AG20443 (cell line): ENCODE measurements around the gene ST8SIA5.
"Not testable (repeated sequence)": the region's sequence is repeated elsewhere in the genome, so short reads cannot be mapped to it uniquely, and the experiment has no call there.

Experiments
- DNase-seq: peaks from one replicate; pipeline ENCODE4 v3.0.0; 2012; ENCODE audit warnings: low spot score, mixed read lengths

Gene ST8SIA5, protein sequence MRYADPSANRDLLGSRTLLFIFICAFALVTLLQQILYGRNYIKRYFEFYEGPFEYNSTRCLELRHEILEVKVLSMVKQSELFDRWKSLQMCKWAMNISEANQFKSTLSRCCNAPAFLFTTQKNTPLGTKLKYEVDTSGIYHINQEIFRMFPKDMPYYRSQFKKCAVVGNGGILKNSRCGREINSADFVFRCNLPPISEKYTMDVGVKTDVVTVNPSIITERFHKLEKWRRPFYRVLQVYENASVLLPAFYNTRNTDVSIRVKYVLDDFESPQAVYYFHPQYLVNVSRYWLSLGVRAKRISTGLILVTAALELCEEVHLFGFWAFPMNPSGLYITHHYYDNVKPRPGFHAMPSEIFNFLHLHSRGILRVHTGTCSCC

DNA sequence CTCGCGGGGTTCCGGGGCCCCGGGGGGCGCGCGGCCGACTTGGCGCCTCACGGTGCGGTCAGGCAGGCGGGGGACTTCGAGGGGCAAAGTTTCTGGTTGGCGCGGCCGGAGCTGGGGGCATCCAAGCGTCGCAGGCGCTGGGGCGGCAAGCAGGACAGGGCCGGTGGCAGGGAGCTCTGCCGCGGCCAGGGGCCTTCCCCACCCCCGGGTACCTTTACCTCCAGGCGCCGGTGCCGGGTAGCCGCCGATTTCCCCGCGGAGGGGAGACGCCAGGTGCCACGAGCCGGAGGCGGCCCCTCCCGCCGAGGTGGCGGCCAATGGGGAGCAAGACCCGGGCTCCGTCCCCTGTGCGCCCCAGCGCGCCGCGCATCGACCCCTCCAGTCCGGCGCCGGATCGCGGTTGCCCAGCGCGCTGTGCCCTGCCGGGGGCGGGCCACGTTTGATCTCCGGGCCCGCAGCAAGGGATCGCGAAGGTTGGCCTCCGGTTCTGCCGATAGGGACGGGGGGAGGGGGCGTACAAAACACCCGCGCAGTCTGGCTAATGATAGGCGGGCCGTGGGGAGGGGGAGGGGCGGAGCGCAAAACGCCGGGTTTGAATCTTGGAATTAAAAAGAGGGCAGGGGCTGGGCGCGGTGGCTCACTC lies at the start of gene ST8SIA5:
Gene ST8SIA5, minus strand, starts transcription at position 495 of the 643 bp plus-strand sequence. CDS start 545 bp downstream, outside the sequence.
- DNase-seq, result no peak

DNA sequence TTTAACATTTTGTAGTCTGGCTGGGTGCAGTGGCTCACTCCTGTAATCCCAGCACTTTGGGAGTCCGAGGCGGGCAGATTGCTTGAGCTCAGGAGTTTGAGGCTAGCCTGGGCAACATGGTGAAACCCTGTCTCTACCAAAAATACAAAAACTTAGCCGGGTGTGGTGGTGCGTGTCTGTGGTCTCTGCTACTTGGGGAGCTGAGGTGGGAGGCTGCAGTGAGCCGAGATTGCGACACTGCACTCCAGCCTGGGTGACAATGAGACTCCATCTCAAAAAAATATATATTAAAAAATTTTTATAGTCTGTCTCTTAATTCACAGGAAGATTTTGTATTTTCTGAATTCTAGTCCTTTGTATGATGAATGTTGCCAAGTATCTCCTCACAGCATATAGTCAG lies 39.1 kb upstream of the ST8SIA5 start:
- not testable (repeated sequence) for DNase-seq

DNA sequence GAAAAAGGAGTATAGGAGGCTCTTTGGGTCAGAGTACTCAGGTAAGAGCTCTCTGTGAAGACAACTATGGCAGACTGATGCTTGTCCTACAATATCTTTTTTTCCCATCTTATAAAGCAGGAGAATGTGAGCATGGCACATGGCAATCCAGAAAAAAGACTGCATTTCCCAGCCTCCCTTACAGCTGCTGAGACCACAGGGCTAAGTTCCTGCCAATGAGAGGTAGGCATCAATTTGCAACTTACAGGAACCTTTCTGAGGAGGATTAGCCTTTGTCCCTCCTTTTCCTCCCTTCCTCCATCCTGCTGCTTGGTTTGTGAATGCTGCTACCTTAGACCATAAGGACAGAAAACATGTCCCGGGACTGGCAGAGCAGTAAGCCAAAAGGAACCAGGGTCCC lies 37.8 kb upstream of the ST8SIA5 start:
- DNase-seq, result no peak

DNA sequence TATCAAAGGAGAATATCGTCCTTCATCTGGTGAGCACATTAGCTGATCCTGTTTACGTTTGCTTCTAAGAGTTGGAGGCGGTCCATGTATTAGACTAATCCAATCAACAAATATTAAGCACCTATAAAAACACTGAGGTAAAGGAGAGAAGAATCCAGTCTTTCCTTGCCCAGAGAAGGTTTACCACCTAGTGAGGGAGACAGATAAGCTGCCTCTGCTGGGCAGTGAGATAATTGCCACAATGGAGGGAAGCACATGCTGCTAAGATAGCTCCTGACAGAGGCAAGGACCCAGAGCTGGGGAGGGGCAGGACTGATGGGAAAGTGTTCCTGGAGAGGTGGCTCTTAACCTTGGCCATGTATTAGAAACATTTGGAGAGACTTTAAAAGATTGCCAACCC lies 36.7 kb upstream of the ST8SIA5 start:
- DNase-seq, result no peak

DNA sequence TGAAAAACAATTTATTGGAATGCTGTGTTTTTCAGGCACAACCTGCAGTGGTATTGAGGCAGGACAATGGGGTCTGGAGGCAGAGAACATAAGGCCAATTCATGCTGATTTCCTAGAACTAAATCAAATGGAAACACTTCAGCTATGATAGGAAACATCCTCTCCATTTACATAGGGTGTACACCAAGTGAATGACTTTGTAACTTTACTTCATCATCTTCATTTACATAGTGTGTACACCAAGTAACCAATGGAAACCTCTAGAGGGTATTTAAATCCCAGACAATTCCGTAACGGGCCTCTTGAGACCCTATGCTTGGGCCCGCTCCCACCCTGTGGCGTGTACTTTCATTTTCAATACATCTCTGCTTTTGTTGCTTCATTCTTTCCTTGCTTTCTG lies 32.2 kb upstream of the ST8SIA5 start:
- DNase-seq, result no peak

DNA sequence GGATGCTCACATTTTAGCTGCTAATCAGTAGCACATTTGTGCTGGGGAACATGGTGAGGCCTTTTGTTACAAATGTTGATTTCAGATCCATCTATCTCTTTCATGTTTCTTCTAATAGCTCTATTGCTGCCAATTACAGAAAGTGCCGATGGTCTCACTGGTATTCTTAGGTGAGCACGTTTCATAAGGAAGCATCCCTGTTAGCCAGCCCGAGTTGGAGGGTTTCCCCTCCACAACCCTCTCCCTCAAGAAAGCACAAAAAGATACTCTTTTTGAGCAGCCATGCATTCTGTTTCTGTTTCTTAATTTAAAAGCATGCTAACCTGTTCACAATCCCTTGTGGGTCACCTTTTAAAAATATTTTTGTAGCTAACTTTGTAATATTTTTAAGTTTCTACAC lies 30.8 kb upstream of the ST8SIA5 start:
- DNase-seq, result no peak

DNA sequence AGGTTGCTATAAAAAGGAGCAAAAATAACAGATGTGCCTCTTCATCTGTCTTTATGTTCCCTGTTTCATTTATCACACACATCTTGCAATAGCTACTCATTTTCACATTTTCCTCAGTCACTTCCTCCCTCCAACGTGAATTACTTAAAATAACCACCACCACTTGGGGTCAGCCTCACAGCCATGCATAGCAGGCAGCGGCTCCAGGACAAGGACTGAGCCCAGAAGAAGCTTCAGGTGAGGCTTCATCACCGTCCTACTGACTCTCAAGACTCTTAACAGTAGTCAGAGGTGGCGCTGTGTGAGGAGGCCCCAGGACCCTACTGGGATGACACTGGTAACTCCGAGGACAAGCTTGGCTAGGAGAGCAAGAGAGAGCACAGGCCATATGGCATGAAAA lies 15.5 kb upstream of the ST8SIA5 start:
- DNase-seq, result no peak

DNA sequence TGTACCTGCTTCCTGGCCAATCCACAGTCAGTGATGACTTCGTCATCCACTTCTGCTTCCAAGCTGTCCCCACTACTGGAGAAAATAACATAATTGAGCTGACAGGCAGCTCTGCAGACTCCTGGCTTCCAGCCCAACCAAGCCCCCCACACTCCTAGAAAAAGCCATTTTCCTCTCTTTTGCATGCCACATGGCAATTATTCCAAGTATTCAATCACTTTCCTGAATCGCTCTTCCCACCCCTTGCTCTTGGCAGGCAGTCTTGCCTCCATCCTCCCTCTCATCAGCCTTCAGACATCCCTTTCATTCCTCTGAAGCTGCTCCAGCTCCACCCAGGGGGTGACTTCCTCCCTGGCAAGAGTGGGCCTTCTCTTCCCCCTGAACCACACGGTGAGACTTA lies 14.3 kb upstream of the ST8SIA5 start:
- DNase-seq, result no peak

DNA sequence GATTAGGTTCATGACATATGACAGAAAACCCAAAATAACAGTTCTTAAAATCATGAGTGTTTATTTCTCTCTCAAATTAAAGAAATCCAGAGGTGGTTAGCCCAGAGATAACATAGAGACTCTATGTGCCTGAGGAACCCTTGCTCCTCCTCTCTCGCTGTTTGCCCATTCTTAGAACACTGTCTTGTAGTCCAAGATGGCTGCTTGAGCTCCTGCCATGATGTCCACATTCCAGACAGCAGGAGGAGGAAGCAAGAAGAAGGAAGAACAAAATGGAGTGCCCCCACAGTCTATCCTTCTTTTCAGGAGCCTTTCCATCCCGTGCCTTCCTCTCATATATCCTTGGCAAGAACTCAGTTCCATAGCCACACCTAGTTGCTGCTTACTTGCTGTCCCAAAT lies 13.9 kb upstream of the ST8SIA5 start:
- no peak for DNase-seq

DNA sequence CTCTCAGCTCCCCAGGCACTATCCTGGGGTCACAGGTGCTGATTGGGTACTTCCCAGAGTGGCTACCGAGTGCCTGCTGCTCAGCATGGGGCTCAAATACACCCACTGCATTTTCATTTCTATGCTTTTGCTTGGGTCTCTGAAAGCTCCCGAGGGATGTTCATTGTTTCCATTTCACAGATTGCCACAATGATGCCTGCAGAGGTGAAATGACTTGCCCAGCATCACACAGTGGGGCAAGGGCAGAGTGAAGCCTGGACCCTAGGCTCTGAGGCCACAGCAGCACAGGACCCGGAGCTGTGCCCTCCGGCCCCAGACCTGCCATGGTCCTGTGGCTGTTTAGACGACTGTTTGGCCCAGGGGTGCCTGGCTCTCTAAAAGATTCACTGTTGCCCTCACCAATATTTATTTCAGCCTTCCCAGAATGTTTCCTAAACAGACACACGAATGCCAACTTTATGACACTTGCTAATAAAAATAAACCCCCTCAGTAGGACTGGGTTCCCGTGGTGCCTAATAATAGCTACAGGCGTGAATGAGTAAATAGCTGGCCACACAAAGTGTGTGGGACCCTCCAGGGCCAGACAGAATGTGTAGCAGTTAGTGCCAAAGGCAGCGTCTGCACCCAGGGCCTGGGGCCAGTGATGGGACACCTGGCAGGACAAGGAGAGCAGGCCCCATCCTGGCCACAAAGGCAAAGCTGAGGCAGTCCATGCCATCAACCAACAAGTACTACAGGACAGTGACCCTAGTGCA lies 11.5 kb upstream of the ST8SIA5 start:
- no peak for DNase-seq

DNA sequence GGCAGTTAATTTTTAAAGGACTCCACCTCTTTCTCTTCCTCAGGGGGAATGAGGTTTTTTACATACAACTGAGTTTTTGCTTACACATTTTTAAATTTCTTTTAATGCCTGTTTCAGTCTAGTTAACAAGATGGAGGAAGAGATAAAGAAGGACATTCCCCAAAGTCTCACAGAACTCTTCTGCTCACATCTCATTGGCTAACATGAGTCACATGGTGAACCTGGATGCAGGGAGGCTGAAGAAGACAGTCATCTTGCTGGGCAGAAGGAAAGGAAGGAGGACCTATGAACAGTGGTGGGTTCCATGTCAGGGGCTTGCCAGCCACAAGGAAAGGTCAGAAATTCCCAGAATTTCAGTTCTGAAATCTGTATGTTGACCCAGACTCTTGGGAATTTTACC lies 10.4 kb upstream of the ST8SIA5 start:
- DNase-seq, result no peak

DNA sequence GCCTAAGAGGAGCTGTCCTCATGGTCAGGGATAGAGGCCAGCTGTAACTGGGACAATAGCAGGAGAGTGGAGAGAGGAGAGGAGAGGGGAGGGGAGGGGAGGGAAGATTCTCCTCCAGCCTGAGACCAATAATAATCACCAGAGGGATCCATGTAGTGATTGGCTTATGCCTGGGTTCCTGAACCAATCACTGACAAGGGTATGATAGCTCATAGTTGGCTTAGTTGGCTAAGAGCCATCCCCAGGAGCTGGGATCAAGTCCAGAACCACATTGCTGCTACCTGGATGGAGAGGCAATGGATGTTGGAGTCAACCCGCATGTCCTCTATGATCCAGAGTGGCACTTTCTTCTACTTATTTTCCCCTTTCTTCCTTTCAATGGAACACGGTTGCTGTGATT lies 7.7 kb upstream of the ST8SIA5 start:
- no peak for DNase-seq

DNA sequence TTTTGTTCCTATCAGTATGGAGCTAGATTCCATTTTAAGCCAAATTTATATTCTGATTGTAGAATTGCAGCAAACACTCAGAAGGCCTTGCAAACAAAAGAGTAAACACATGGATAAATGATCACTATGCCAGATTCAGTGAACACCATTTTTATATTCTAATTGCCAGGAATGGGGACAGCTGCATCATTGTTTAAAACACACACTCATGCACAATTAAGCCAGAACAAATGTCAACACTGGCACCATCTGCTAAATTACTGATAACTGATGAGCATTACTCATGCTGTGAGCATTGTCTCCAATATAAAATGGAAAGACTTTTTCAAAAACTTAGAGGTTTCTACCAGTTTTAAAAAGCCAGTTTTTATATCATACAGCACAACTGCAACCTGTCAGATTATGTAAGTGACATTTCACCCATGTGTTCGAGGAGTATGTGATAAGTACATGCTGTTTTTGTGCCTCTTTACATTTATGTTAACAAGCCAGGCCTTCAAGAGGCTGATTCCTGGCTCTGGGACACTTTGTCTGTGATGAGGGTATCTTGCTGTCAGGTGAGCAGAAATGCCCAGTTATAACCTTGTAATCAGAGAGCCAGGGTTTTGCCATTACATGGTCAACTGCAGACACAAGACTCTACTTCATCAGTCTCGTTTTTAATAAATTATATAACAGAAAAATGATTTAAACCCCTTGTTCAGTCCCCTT lies 4.4 kb upstream of the ST8SIA5 start:
- no peak for DNase-seq

DNA sequence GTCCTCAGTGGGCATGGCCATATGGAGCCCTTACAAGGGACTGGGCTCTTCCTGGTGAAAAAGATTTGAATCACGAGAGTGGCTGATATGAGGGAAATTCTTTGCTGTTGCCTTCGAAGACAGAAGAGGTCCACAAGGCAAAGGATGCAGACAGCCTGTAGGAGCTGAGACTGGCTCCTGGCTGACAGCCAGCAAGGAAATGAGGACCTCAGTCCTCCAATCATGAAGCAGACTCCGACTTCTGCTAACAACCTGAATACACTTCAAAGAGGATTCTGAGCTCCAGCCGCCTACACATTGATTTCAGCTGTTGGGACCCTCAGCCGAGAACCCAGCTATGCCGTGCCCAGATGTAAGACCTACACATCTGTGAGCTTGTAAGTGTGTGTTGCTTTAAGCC lies 3.0 kb upstream of the ST8SIA5 start:
- DNase-seq, result no peak

DNA sequence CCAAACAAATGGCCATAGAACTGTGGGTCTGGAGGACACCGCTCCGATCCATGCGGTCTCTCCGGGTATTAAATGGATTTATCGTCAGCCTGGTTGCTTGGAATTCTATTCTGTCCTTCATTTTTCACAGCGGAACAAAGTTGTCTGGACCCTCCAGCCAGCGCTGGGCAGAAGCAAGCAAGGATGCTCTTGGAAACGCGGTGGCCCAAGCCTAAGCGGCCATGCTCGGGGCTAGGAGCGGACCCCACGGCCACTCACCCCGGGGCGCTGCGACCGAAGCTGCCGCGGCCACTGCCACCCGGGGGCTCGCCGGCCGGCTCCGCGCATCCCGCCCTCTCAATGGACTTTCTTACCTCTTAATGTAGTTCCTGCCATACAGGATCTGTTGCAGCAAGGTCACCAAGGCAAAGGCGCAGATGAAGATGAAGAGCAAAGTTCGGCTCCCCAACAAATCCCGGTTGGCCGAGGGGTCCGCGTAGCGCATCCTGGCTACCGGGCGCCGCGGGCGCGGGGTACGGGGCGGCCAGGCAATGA lies 761 bp downstream of the ST8SIA5 start:
- DNase-seq, result no peak

DNA sequence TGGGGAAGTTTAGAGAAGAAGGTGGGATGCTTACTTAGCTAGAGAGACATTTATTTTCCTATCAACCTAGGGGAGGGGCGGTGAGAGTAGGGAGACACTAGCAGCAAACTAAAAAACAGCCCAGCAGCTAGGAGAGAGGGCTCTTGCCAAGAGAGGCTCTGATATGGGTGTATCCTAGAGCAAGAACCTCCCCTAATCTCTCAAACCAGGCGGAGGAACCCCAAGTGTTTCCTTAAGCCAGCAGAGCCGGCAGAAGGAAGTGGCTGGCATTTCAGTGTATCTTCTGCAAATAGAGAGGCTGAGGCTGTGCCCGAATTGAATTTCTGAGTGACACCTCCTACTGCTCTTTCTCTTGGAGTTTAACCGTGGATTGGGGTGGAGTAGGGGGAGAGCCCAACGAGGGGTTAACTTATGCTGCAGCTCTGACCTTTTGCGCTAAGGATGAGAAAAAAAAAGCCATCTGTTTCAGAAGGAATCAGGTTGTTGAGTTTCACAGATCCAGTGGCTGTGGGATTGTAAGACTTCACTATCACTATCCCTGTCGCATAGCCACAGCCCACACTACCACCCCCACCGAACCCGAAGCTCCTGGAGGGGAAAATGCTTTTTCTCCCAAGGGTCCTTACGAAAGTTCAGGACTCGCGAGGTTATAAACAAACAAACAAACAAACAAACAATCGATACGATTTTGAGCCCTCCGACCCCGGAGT lies 1.4 kb downstream of the ST8SIA5 start:
- no peak for DNase-seq

DNA sequence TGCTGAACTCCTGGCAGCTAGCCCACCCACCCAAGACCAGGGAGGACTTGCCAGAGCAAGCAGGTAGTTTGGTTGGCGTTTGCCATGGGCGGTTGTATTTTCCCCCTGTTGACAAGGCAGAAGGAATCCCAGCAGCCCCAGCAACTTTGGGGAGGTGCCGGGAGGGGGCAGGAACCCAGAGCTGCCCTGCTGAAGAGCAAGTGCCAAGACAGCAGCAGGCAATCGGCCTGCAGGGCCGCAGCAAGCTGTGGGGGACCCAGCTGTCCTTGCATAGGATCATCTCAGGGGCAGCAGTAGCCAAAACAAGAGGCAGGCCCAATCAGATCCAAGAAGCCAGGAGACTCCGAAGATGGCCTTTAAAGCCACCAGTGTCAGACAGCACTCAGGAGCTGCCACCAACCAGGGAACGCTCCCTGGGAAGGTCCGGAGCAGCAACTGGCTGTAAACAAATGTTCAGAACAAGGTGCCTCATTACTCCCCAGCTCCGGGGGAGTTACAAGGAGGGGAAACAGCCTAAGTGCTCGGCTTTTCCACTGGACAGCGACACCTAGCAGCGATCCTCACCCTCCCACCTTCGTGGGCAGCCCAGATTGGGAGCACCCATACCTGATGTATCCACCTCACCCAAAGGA lies 2.1 kb downstream of the ST8SIA5 start:
- DNase-seq, result no peak

DNA sequence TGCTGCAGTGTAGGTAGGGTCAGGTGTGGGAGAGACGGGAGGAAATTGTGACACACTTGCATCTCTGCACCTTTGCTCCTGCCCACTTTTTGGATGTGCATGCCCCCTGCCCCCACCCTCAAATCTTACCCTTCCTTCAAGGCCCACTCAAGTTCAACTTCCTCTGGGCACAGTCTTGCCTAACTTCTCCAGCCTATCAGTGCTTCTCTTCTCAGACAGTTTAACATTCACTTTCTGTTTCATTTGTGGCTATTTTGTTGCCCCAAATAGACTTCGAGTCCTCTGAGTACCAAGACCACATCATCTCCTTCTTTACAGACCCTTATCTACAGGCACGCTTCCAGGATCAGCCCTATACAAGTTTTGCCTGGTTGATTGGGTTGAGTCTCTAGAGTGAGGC lies 2.7 kb downstream of the ST8SIA5 start:
- DNase-seq, result no peak

DNA sequence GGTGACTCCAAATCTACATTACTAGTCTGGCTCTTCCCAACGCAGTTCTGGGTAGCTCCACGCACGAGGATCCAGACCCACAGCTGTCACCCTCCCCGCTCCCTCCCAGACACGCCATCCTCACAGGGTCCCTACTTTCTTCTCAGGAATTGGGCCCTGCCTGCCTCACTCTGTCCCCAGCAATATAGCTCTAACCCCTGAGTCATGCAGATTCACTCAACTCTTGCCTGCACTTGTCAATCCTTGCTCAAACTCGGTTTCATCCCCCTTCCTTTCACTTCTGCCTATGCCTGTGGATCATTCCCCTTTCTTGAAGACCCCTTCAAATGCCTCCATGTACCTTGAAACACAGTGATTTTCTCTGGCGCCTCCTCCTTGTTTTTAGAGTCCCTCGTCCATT lies 5.0 kb downstream of the ST8SIA5 start:
- no peak for DNase-seq

DNA sequence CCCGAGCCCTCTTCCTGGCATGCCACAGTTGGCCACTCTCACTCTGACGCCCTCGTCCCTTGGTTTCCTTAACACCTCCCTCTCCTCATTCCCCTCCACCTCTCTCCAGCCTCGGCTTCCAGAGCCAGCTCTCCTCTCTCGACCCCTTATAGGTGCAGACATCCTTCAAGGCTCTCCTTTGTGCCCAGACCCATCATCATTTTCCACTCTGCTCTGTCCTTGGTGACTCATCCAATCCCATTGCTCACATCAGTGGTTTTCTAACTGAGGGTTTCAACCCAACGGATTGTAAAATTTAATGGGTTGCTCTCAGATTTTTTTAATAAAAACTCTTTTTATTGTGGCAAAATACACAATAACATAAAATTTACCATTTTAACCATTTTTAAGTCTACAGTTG lies 6.2 kb downstream of the ST8SIA5 start:
- DNase-seq, result no peak

DNA sequence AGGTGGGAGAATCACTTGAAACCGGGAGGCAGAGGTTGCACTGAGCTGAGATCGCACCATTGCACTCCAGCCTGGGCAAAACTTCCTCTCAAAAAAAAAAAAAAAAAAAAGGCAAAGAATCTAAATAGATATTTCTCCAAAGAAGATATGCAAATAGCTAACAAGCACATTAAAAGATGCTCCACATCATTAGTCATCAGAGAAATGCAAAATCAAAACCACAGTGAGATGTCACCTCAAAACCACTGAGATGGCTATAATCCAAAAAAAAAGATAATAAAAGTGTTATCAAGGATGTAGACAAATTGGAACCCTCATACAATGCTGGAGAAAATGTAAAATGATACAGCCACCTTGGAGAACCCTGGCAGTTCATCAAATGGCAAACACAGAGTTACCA lies 8.4 kb downstream of the ST8SIA5 start:
- DNase-seq, result no peak
